OCI-M1 (cell line): ENCODE results near the gene MYL10.

Experiments
- DNase-seq: peaks from one replicate; lab custom pipeline; 2025; lab: John Stamatoyannopoulos, UW

The MYL10 gene

GRCh38 chr7:101567230-101567629 lies 61.9 kb downstream of the MYL10 start:
- no peak for DNase-seq

DNA sequence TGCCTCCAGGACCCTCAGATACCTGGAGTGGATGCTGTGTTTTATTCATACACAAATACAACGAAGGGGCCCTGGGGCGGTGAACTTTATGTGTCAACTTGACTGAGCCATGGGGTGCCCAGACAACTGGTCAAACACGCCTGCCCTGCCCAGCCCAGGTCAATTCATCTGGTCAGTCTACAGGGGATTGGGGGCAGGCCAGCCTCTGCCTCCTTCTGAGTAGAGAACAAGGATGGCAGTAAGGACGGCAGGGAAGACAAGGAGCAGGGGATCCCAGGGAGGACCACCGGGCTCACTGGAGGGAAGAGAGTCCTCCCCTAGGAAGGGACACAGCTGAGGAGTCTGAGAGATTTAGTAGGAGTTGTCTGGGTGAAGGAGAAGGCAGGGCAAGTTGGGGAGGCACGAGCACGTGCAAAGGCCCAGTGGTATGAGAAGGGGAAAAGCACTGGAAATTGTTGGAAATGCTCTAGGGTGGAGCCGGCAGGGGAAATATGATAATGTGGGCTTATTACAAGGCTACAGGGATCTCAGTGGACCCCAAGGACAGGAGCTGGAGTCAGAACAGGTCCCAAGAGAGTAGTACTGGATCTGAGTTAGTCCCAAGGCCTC lies 63.4 kb downstream of the MYL10 start:
- DNase-seq, result no peak

DNA sequence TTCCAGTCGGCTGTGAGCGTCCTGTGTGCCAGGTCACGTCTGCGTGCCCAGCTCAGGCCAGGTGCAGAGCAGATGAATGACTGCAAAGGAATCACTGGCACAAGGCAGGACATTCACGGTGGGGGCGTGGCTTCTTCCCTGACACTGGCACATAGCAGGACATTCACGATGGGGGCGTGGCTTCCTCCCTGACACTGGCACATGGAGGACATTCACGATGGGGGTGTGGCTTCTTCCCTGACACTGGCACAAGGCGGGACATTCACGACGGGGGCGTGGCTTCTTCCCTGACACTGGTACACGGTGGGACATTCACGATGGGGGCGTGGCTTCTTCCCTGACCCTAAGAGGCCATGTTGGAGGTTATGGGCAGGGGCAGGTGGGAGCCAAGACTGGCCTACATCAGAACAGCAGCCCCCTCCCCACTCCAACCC lies 64.3 kb downstream of the MYL10 start:
- DNase-seq, result no peak

- DNase-seq, result no peak
Measured at GRCh38 chr7:101563943-101564777, 64.9 kb downstream of the MYL10 start.
